ENCODE measurements around the gene OTOS. TPM values are rescaled to one million over a fixed set of nuclear protein-coding genes. Genes with fewer than 3 reads are reported as not detected.

OTOS gene
- total RNA-seq, 4 donors from 2014 or later = not detected

GRCh38 chr2:240165661-240166060 is 25.2 kb upstream of the OTOS start:
- TF ChIP-seq POLR2AphosphoS5 (IDR thresholded peaks at IDR 0.05) (no peak), CTCF (IDR thresholded peaks at IDR 0.05) (no peak), EP300 (IDR thresholded peaks at IDR 0.05) (no peak), POLR2A (IDR thresholded peaks at IDR 0.05) (no peak)

GRCh38 chr2:240165034-240165433 is 24.6 kb upstream of the OTOS start:
- WGBS = 75% methylated on average over 3 of the region's 10 CpGs
- TF ChIP-seq POLR2AphosphoS5 (IDR thresholded peaks at IDR 0.05) (no peak), CTCF (IDR thresholded peaks at IDR 0.05) (no peak), POLR2A (IDR thresholded peaks at IDR 0.05) (no peak)
- H3K27me3 ChIP-seq = peaks cover 31% of the 10 kb centered on the region

More at GRCh38 chr2:240165661-240166060, 25.2 kb upstream of the OTOS start:
- no peaks in the 10 kb centered on the region for H3K4me1 ChIP-seq
- no peak overlapping the region for H3K27ac ChIP-seq
- no peak overlapping the region for H3K4me3 ChIP-seq
- WGBS = 50% methylated on average over 4 of the region's 4 CpGs
- peaks cover 31% of the 10 kb centered on the region for H3K27me3 ChIP-seq
- peak in 1 of 2 donors; percentile 54 for DNase-seq (ENCODE audit: low spot score in 2 of 2)
- no peaks in the 10 kb centered on the region for H3K9me3 ChIP-seq
- H3K36me3 ChIP-seq = no peaks in the 10 kb centered on the region

GRCh38 chr2:240164586-240164985 is 24.1 kb upstream of the OTOS start:
- WGBS = 67% methylated on average over 5 of the region's 5 CpGs
- no peak overlapping the region for H3K4me3 ChIP-seq
- H3K27me3 ChIP-seq = peaks cover 31% of the 10 kb centered on the region
- no peak overlapping the region for H3K27ac ChIP-seq
- DNase-seq (ENCODE audit: low spot score in 2 of 2) = no peak
- H3K4me1 ChIP-seq = no peaks in the 10 kb centered on the region
- TF ChIP-seq CTCF (IDR thresholded peaks at IDR 0.05) (no peak), POLR2A (IDR thresholded peaks at IDR 0.05) (no peak), POLR2AphosphoS5 (IDR thresholded peaks at IDR 0.05) (no peak), EP300 (IDR thresholded peaks at IDR 0.05) (no peak)
- H3K36me3 ChIP-seq = no peaks in the 10 kb centered on the region
- H3K9me3 ChIP-seq = no peaks in the 10 kb centered on the region

More at GRCh38 chr2:240165034-240165433, 24.6 kb upstream of the OTOS start:
- Histone ChIP-seq H3K36me3 (no peaks in the 10 kb centered on the region), H3K9me3 (no peaks in the 10 kb centered on the region), H3K27ac (no peak overlapping the region), H3K4me3 (no peak overlapping the region), H3K4me1 (no peaks in the 10 kb centered on the region)
- no peak for DNase-seq (ENCODE audit: low spot score in 2 of 2)

GRCh38 chr2:240163844-240164574 is 23.6 kb upstream of the OTOS start:
- H3K27ac ChIP-seq = no peak overlapping the region
- H3K9me3 ChIP-seq = no peaks in the 10 kb centered on the region
- TF ChIP-seq POLR2AphosphoS5 (IDR thresholded peaks at IDR 0.05) = no peak
- TF ChIP-seq CTCF (IDR thresholded peaks at IDR 0.05) = no peak
- no peak for TF ChIP-seq POLR2A (IDR thresholded peaks at IDR 0.05)
- H3K36me3 ChIP-seq = no peaks in the 10 kb centered on the region
- H3K27me3 ChIP-seq = peaks cover 31% of the 10 kb centered on the region
- H3K4me1 ChIP-seq = no peaks in the 10 kb centered on the region
- no peak overlapping the region for H3K4me3 ChIP-seq
- WGBS = 93% methylated on average over 4 of the region's 4 CpGs
- no peak for DNase-seq (ENCODE audit: low spot score in 2 of 2)

- Histone ChIP-seq H3K4me1 (no peaks in the 10 kb centered on the region), H3K36me3 (no peaks in the 10 kb centered on the region), H3K9me3 (no peaks in the 10 kb centered on the region), H3K27me3 (peaks cover 30% of the 10 kb centered on the region), H3K27ac (no peak overlapping the region), H3K4me3 (no peak overlapping the region)
- 59% methylated on average over 16 of the region's 16 CpGs for WGBS
- no peak for TF ChIP-seq EP300 (IDR thresholded peaks at IDR 0.05)
- TF ChIP-seq CTCF (IDR thresholded peaks at IDR 0.05) = no peak
- no peak for TF ChIP-seq POLR2AphosphoS5 (IDR thresholded peaks at IDR 0.05)
- TF ChIP-seq POLR2A (IDR thresholded peaks at IDR 0.05) = no peak
- no peak for DNase-seq (ENCODE audit: low spot score in 2 of 2)
Measured at GRCh38 chr2:240162939-240163714, 22.7 kb upstream of the OTOS start.
